Endothelial cell of umbilical vein (primary cell): ENCODE data around the gene ADAM22. TPM values are rescaled to one million over a fixed set of nuclear protein-coding genes. Genes with fewer than 3 reads are reported as not detected.

Source experiments
- BruUV-seq: library from RNA; stranded (reverse); fragments of 400-500 nt; replicated peaks from 2 replicates; lab custom pipeline; 2021; lab: Mats Ljungman, UMichigan
- CTCF ChIA-PET: fragments of 300-600, 350-600 bp; sonication (Branson Sonifier 250); formaldehyde crosslinking; loops from one replicate; lab custom pipeline; 2021; ENCODE audit warnings: antibody characterized with exemption, inconsistent platforms; lab: Charles Lee
- POLR2A ChIA-PET: fragments of 300-600, 350-600 bp; sonication (Branson Sonifier 250); formaldehyde crosslinking; loops from one replicate; lab custom pipeline; 2021; ENCODE audit warnings: antibody characterized with exemption, inconsistent platforms; lab: Charles Lee
- DNase-seq: peaks from one replicate; pipeline ENCODE4 v3.0.0-alpha.2; 2011; ENCODE audit warnings: low read depth, low spot score
- FAIRE-seq: peaks from 2 replicates; lab custom pipeline; 2011; peaks lifted over from hg19 to GRCh38; lab: Jason Lieb, UNC
- H2AFZ ChIP-seq: 2 replicates; pipeline ENCODE4 v1.6.0; 2012; ENCODE audit warnings: low read depth, low read length, control low read depth, inconsistent platforms
- H3K27ac ChIP-seq: 2 replicates; pipeline ENCODE4 v1.5.1; 2011; ENCODE audit warnings: low read depth, mild to moderate bottlenecking, control low read depth, low read length, moderate library complexity; ENCODE audit not compliant: insufficient read depth
- H3K27me3 ChIP-seq, 2 experiments: 2 replicates each; pipeline versions ENCODE4 v1.6.0 to v1.6.1; 2011; ENCODE audit warnings: low read length in 2 of 2, mixed read lengths in 1 of 2; ENCODE audit not compliant: control insufficient read depth in 2 of 2, insufficient read depth in 2 of 2
- H3K36me3 ChIP-seq, 2 experiments: 2 replicates in 1 of 2; 3 replicates in 1 of 2; pipeline ENCODE4 v1.5.1; 2011; ENCODE audit warnings: low read length in 2 of 2, mild to moderate bottlenecking in 1 of 2, moderate library complexity in 1 of 2; ENCODE audit not compliant: control insufficient read depth in 2 of 2, insufficient read depth in 2 of 2; ENCODE audit errors: extremely low read depth in 1 of 2
- H3K4me1 ChIP-seq: 3 replicates; pipeline ENCODE4 v1.5.1; 2011; ENCODE audit warnings: mild to moderate bottlenecking, low read length; ENCODE audit not compliant: control insufficient read depth, insufficient read depth; ENCODE audit errors: extremely low read depth
- H3K4me2 ChIP-seq: 2 replicates; pipeline ENCODE4 v1.6.1; 2011; ENCODE audit warnings: low read length, control low read depth, mixed read lengths; ENCODE audit not compliant: insufficient read depth
- H3K4me3 ChIP-seq, 3 experiments: fragments of 200-600 bp in 1 of 3; sonication (generic), shearing (Covaris generic) in 1 of 3; replicated peaks in 1 of 3; 2 replicates each; pipeline ENCODE4 v1.5.1; 2011 to 2016; ENCODE audit warnings: control low read depth in 3 of 3, low read length in 3 of 3, mild to moderate bottlenecking in 2 of 3, inconsistent platforms in 1 of 3, low read depth in 1 of 3, moderate library complexity in 1 of 3; ENCODE audit not compliant: insufficient read depth in 1 of 3
- H3K79me2 ChIP-seq: 2 replicates; pipeline ENCODE4 v1.6.0; 2012; ENCODE audit warnings: low read length, inconsistent platforms; ENCODE audit not compliant: control insufficient read depth, insufficient read depth
- H3K9ac ChIP-seq: replicated peaks from 2 replicates; pipeline ENCODE3; 2011; ENCODE audit warnings: low read length, control low read depth; ENCODE audit not compliant: insufficient read depth; ENCODE audit errors: extremely low read depth
- H3K9me1 ChIP-seq: replicated peaks from 3 replicates; pipeline ENCODE4 v1.6.0; 2011; ENCODE audit warnings: mild to moderate bottlenecking, low read length; ENCODE audit not compliant: control insufficient read depth, insufficient read depth; ENCODE audit errors: extremely low read depth
- H3K9me3 ChIP-seq: replicated peaks from 2 replicates; pipeline ENCODE4 v1.5.1; 2012; ENCODE audit warnings: low read length, inconsistent platforms; ENCODE audit not compliant: control insufficient read depth, insufficient read depth
- H4K20me1 ChIP-seq: replicated peaks from 2 replicates; pipeline ENCODE3; 2011; ENCODE audit warnings: mild to moderate bottlenecking, low read length; ENCODE audit not compliant: control insufficient read depth, insufficient read depth; ENCODE audit errors: extremely low read depth
- CTCF ChIP-seq, 2 donors: IDR thresholded peaks; 1 replicate in 1 of 2; 2 replicates in 1 of 2; pipeline ENCODE4 v1.5.1; 2011; ENCODE audit warnings: low read length in 2 of 2, mild to moderate bottlenecking in 2 of 2, moderate library complexity in 2 of 2, control low read depth in 1 of 2, inconsistent platforms in 1 of 2, low read depth in 1 of 2; ENCODE audit not compliant: insufficient read depth in 1 of 2; ENCODE audit errors: extremely low read depth in 1 of 2
- EZH2 ChIP-seq: IDR thresholded peaks from 2 replicates; pipeline ENCODE4 v1.6.1; 2012; ENCODE audit warnings: borderline replicate concordance, low read depth, mild to moderate bottlenecking, moderate library complexity, low read length, inconsistent platforms; ENCODE audit not compliant: severe bottlenecking
- FOS ChIP-seq: IDR thresholded peaks from 2 replicates; pipeline ENCODE4 v1.6.1; 2011; ENCODE audit warnings: mild to moderate bottlenecking, low read length, moderate library complexity, borderline replicate concordance; ENCODE audit not compliant: insufficient read depth
- GATA2 ChIP-seq: IDR thresholded peaks from 2 replicates; pipeline ENCODE4 v1.7.0; 2011; ENCODE audit warnings: low read depth, mild to moderate bottlenecking, moderate library complexity, mixed read lengths, low read length; ENCODE audit not compliant: insufficient read length, insufficient read depth
- JUN ChIP-seq: IDR thresholded peaks from 2 replicates; pipeline ENCODE4 v1.6.1; 2011; ENCODE audit warnings: borderline replicate concordance, low read depth; ENCODE audit not compliant: insufficient read length, insufficient read depth
- POLR2A ChIP-seq: IDR thresholded peaks from 2 replicates; pipeline ENCODE4 v1.6.1; 2012; ENCODE audit warnings: low read depth, mild to moderate bottlenecking, control low read depth, low read length
- POLR2AphosphoS5 ChIP-seq: IDR thresholded peaks from 2 replicates; pipeline ENCODE4 v1.6.1; 2012; ENCODE audit warnings: low read depth, mild to moderate bottlenecking, control low read depth, low read length, moderate library complexity; ENCODE audit not compliant: insufficient read depth
- dilution Hi-C: fragments of 300-500 bp; cut with MboI; formaldehyde crosslinking; loops from one replicate; pipeline ENCODE4 v1.15.0; 2019; ENCODE audit warnings: low sequenced_read_pairs; ENCODE audit not compliant: extremely low pct_ligation_motif_present
- intact Hi-C: fragments of 100-400 bp; cut with micrococcal nuclease; formaldehyde crosslinking; loops from one replicate; pipeline ENCODE4 v1.10.0; 2022
- polyA plus RNA-seq, 4 experiments: library from polyadenylated mRNA; depleted of rRNA in 3 of 4; stranded (reverse) in 3 of 4; unstranded in 1 of 4; fragments of >200 nt; gene quantifications; 2 replicates each; pipeline versions ENCODE4 v1.2.1 to v1.2.3, GENCODE V29; 2011 to 2012; ENCODE audit warnings: missing spikeins in 1 of 4
- total RNA-seq: library from RNA; stranded (reverse); gene quantifications from 2 replicates; pipeline ENCODE4 v1.2.3, GENCODE V29; 2021
- TF ChIP-seq, protein P1 (sequence below): IDR thresholded peaks from 2 replicates; pipeline ENCODE4 v1.6.1; 2011; ENCODE audit not compliant: insufficient read depth, insufficient read length

The ADAM22 gene
- total and polyA plus RNA-seq, 2 donors (not counting 3 experiments of a cell fraction or from before 2014, with no cell fraction given): 0.33 to 0.53 TPM

GRCh38 chr7:88147341-88147740 lies 213.3 kb downstream of the ADAM22 start:
- ChIA-PET POLR2A (no interaction called here), CTCF (no interaction called here)
- H3K4me3 ChIP-seq: no peak overlapping the region
- no peaks in the 10 kb centered on the region for H3K4me1 ChIP-seq
- BruUV-seq: no TSS peak
- H4K20me1 ChIP-seq: no peaks in the 10 kb centered on the region
- no peaks in the 10 kb centered on the region for H3K9me3 ChIP-seq
- intact Hi-C loops: no loop called here
- H3K27me3 ChIP-seq: peaks cover 0 to 2% of the 10 kb centered on the region in 2 experiments
- no peaks in the 10 kb centered on the region for H3K36me3 ChIP-seq
- no peak overlapping the region for H3K4me2 ChIP-seq
- dilution Hi-C loops: no loop called here
- no peak overlapping the region for H2AFZ ChIP-seq
- no peak overlapping the region for H3K27ac ChIP-seq
- no peaks in the 10 kb centered on the region for H3K79me2 ChIP-seq
- no peak for FAIRE-seq
- no peaks in the 10 kb centered on the region for H3K9me1 ChIP-seq
- no peak overlapping the region for H3K9ac ChIP-seq
- no peak for DNase-seq
- TF ChIP-seq EZH2: no peak
- no peak for TF ChIP-seq FOS
- no peak for TF ChIP-seq POLR2A
- TF ChIP-seq POLR2AphosphoS5: no peak
- TF ChIP-seq GATA2: no peak

DNA sequence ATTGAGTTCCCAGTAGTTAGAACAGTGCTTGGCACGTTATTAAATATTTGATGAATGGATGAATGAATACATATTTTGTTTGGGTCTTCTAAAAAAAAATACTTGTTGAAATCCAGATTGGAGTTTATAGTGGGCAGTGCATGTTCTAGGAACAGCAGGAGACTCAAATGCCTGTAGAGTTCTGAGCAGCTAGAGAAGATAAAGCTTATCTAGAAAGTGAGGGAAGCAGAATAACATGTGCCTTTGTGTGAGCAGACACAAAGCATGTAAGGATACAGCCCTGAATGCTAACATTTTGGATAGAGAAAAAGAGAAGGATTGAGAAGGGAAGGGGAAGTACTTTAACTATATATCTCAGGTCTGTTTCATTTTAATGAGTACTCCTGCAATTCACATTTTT lies 213.9 kb downstream of the ADAM22 start:
- BruUV-seq: no TSS peak
- H2AFZ ChIP-seq: no peak overlapping the region
- ChIA-PET POLR2A (no interaction called here), CTCF (no interaction called here)
- H3K27ac ChIP-seq: no peak overlapping the region
- H4K20me1 ChIP-seq: no peaks in the 10 kb centered on the region
- H3K9me3 ChIP-seq: no peaks in the 10 kb centered on the region
- no peaks in the 10 kb centered on the region for H3K36me3 ChIP-seq
- peaks cover 0 to 2% of the 10 kb centered on the region in 2 experiments for H3K27me3 ChIP-seq
- no peak overlapping the region for H3K4me3 ChIP-seq
- H3K79me2 ChIP-seq: no peaks in the 10 kb centered on the region
- no peak overlapping the region for H3K4me2 ChIP-seq
- DNase-seq (no peak), FAIRE-seq (no peak)
- dilution Hi-C loops (no loop called here), intact Hi-C loops (no loop called here)
- no peaks in the 10 kb centered on the region for H3K9me1 ChIP-seq
- H3K4me1 ChIP-seq: no peaks in the 10 kb centered on the region
- TF ChIP-seq JUN (no peak), FOS (no peak), EZH2 (no peak), CTCF (IDR thresholded peaks at IDR 0.05; ENCODE audit: extremely low read depth in 1 of 2, insufficient read depth in 1 of 2, low read depth in 1 of 2, low read length in 2 of 2) (no peak)
- TF ChIP-seq, protein P1, sequence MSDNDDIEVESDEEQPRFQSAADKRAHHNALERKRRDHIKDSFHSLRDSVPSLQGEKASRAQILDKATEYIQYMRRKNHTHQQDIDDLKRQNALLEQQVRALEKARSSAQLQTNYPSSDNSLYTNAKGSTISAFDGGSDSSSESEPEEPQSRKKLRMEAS: no peak
- H3K9ac ChIP-seq: no peak overlapping the region
